ENCODE measurements around the gene FRMD3. TPM values are rescaled to one million over a fixed set of nuclear protein-coding genes. Genes with fewer than 3 reads are reported as not detected.

The FRMD3 gene
- total RNA-seq, 1 experiment from 2014 or later = 0.55 TPM

- H2AFZ ChIP-seq (ENCODE audit: low read length) = no peak overlapping the region
Observed at GRCh38 chr9:83477120-83477519, 61.1 kb downstream of the FRMD3 start.

More at GRCh38 chr9:83477120-83477519, 61.1 kb downstream of the FRMD3 start:
- no peak overlapping the region for H3K4me3 Mint-ChIP-seq
- Histone ChIP-seq H4K8ac (replicated peaks; ENCODE audit: insufficient read length, low read depth, low read length) (no peak overlapping the region), H4K91ac (ENCODE audit: insufficient read length, low read depth, low read length) (no peak overlapping the region), H3K14ac (ENCODE audit: insufficient read depth, low read length) (no peak overlapping the region), H3K18ac (ENCODE audit: insufficient read length, low read depth, low read length) (no peak overlapping the region), H2BK12ac (ENCODE audit: insufficient read length, low read depth, low read length) (no peak overlapping the region), H2BK20ac (ENCODE audit: low read depth, low read length, poor library complexity, severe bottlenecking) (no peak overlapping the region), H3K9ac (ENCODE audit: extremely low read depth, insufficient read length, low read length) (no peak overlapping the region), H2BK15ac (ENCODE audit: low read depth, low read length) (no peak overlapping the region), H4K20me1 (ENCODE audit: control insufficient read depth, insufficient read depth, insufficient read length) (no peaks in the 10 kb centered on the region), H2AK5ac (ENCODE audit: insufficient read length, low read length) (no peak overlapping the region), H2BK120ac (ENCODE audit: low read depth, low read length, poor library complexity, severe bottlenecking) (no peak overlapping the region), H3K27me3 (ENCODE audit: insufficient read depth, low read length) (no peaks in the 10 kb centered on the region), H3K56ac (ENCODE audit: insufficient read length, low read depth, low read length) (no peak overlapping the region), H2BK5ac (ENCODE audit: insufficient read length, low read length) (no peak overlapping the region), H3T11ph (ENCODE audit: low read length) (no peak overlapping the region), H3K79me2 (ENCODE audit: insufficient read depth, low read length) (no peaks in the 10 kb centered on the region), H3K27ac (ENCODE audit: insufficient read length, low read depth, low read length) (no peak overlapping the region), H3K79me1 (ENCODE audit: insufficient read depth, low read depth, low read length, poor library complexity, severe bottlenecking) (no peaks in the 10 kb centered on the region), H3K9me3 (ENCODE audit: control insufficient read depth, low read depth, low read length) (no peaks in the 10 kb centered on the region), H3K4me1 (ENCODE audit: insufficient read depth, low read length) (no peaks in the 10 kb centered on the region), H4K5ac (ENCODE audit: insufficient read length, low read depth, low read length) (no peak overlapping the region), H3K23me2 (ENCODE audit: insufficient read length, low read depth, low read length, poor library complexity, severe bottlenecking) (no peaks in the 10 kb centered on the region), H3K4ac (ENCODE audit: low read depth, low read length) (no peak overlapping the region), H3K4me2 (ENCODE audit: insufficient read depth, insufficient read length, low read length) (no peak overlapping the region), H3K23ac (ENCODE audit: insufficient read length, low read depth, low read length) (no peak overlapping the region)
- H3K27ac Mint-ChIP-seq = no peak overlapping the region
- H3K4me1 Mint-ChIP-seq = no peaks in the 10 kb centered on the region
- H3K27me3 Mint-ChIP-seq (ENCODE audit: low read depth) = no peaks in the 10 kb centered on the region; the same call in 1 of the 2 replicates
- peaks cover 9 to 15% of the 10 kb centered on the region in 2 experiments for H3K9me3 Mint-ChIP-seq
- no CpG with 5 or more reads among the region's 3 CpGs for WGBS (ENCODE audit: extremely low coverage, insufficient read length, low lambda C conversion rate)
- DNase-seq = no peak
- H3K36me3 Mint-ChIP-seq (ENCODE audit: insufficient read depth in 1 of 3, low read depth in 3 of 3) = peaks cover 0 to 4% (median 2%) of the 10 kb centered on the region in 3 experiments; a peak in 4 of 7 replicates
- TF ChIP-seq, protein P1, sequence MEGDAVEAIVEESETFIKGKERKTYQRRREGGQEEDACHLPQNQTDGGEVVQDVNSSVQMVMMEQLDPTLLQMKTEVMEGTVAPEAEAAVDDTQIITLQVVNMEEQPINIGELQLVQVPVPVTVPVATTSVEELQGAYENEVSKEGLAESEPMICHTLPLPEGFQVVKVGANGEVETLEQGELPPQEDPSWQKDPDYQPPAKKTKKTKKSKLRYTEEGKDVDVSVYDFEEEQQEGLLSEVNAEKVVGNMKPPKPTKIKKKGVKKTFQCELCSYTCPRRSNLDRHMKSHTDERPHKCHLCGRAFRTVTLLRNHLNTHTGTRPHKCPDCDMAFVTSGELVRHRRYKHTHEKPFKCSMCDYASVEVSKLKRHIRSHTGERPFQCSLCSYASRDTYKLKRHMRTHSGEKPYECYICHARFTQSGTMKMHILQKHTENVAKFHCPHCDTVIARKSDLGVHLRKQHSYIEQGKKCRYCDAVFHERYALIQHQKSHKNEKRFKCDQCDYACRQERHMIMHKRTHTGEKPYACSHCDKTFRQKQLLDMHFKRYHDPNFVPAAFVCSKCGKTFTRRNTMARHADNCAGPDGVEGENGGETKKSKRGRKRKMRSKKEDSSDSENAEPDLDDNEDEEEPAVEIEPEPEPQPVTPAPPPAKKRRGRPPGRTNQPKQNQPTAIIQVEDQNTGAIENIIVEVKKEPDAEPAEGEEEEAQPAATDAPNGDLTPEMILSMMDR (conservative IDR thresholded peaks at IDR 0.05) = no peak

All from H9 (cell line).